Kidney (tissue), 14 donors: ENCODE measurements around the gene FAM120A. TPM values are rescaled to one million over a fixed set of nuclear protein-coding genes. Genes with fewer than 3 reads are reported as not detected.

Experiments used
- DNase-seq, 5 donors: peaks; one replicate each; pipeline ENCODE4 v3.0.0-alpha.2; 2013 to 2020
- FAIRE-seq: peaks from 2 replicates; lab custom pipeline; 2012; peaks lifted over from hg19 to GRCh38; lab: Jason Lieb, UNC
- H3K27ac ChIP-seq, 2 donors: one replicate each; pipeline ENCODE4 v1.7.0; 2013; ENCODE audit warnings: low read depth in 2 of 2, low read length in 2 of 2, inconsistent platforms in 1 of 2
- H3K27me3 ChIP-seq: one replicate; pipeline ENCODE4 v1.7.1; 2013; ENCODE audit warnings: low read length, inconsistent platforms; ENCODE audit not compliant: control insufficient read depth, insufficient read depth
- H3K36me3 ChIP-seq, 3 donors: one replicate each; pipeline versions ENCODE4 v1.7.0 to v1.7.1; 2013; ENCODE audit warnings: low read length in 3 of 3, control low read depth in 1 of 3, inconsistent platforms in 1 of 3; ENCODE audit not compliant: insufficient read depth in 3 of 3, control insufficient read depth in 2 of 3
- H3K4me1 ChIP-seq, 3 donors: one replicate each; pipeline versions ENCODE4 v1.7.0 to v1.7.1; 2013; ENCODE audit warnings: low read length in 3 of 3, inconsistent platforms in 1 of 3, low read depth in 1 of 3; ENCODE audit not compliant: control insufficient read depth in 2 of 3, insufficient read depth in 2 of 3
- H3K4me3 ChIP-seq, 3 donors: one replicate each; pipeline versions ENCODE4 v1.7.0 to v1.8.1; 2013; ENCODE audit warnings: low read length in 3 of 3, control low read depth in 1 of 3, inconsistent platforms in 1 of 3
- H3K9ac ChIP-seq, 3 donors: one replicate each; pipeline versions ENCODE4 v1.7.0 to v1.7.1; 2013; ENCODE audit warnings: low read length in 3 of 3, control low read depth in 1 of 3, inconsistent platforms in 1 of 3
- H3K9me3 ChIP-seq, 3 donors: one replicate each; pipeline versions ENCODE4 v1.7.0 to v1.7.1; 2013; ENCODE audit warnings: low read length in 3 of 3, control low read depth in 1 of 3, inconsistent platforms in 1 of 3; ENCODE audit not compliant: control insufficient read depth in 2 of 3, insufficient read depth in 1 of 3
- intact Hi-C: fragments of 100-400 bp; cut with DNase I; formaldehyde crosslinking; loops from one replicate; pipeline ENCODE4 v1.11.1; 2022
- microRNA-seq: library from miRNA; unstranded; fragments of <30 nt; microRNA quantifications from one replicate; pipeline ENCODE4 v1.2.0, GENCODE V29; 2020
- polyA plus RNA-seq: library from polyadenylated mRNA; stranded (reverse); fragments of 350-450 nt; fragmentation: Illumina TruSeq; extraction: RNeasy Lipid Tissue Mini Kit (QIAGEN cat#74804); gene quantifications from one replicate; pipeline ENCODE4 v1.2.3, GENCODE V29; 2014; ENCODE audit warnings: low read depth, low replicate concordance; ENCODE audit not compliant: insufficient read depth
- total RNA-seq: library from RNA; stranded (reverse); fragmentation: NEBNext Ultra II Directional; extraction: Animal tissue kit (Norgen Biotek cat#: 25700); gene quantifications from one replicate; pipeline ENCODE4 v1.2.1, GENCODE V29; 2021
- TF ChIP-seq, protein P1 (sequence below): IDR thresholded peaks from 3 replicates; pipeline ENCODE4 v1.5.1; 2012; ENCODE audit warnings: mild to moderate bottlenecking, moderate library complexity, borderline replicate concordance; ENCODE audit not compliant: insufficient read depth; ENCODE audit errors: extremely low read depth
- donor health status: control.
- donor health status: control.
- donor health status: control.
- donor health status: control.
- donor health status: control.
- donor health status: DM: yes; HTN: yes; CAD: no.
- donor health status: Normal renal cell carcinoma (clear cell type).

FAM120A gene
- total and polyA plus RNA-seq, 2 donors from 2014 or later = 43.7 to 127 TPM

DNA sequence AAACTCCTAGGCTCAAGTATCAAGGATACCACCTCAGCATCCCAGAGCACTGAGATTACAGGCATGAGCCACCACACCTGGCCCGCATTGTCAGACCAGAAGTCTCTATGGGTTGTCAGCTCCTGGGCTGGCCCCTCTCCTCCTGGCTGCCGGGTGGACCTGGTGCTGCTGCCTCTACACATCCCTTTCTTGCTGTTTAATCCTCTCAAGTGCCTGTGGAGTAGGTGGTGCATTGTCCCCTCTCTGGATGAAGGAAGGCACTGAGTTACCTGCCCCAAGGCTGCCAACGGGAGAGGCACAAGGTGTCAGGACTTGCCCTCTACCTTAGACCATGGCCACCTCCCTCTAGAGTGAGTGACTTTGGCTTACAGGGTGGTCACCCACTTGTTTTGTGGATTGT is 162.3 kb downstream of the FAM120A start:
- DNase-seq = no peak
- no peaks in the 10 kb centered on the region for H3K27me3 ChIP-seq
- no peak overlapping the region for H3K27ac ChIP-seq
- peaks cover 0 to 5% (median 0%) of the 10 kb centered on the region in 3 donors for H3K9me3 ChIP-seq
- intact Hi-C loops = no loop called here
- no peak overlapping the region for H3K9ac ChIP-seq
- peaks cover 0 to 2% (median 0%) of the 10 kb centered on the region in 3 donors for H3K36me3 ChIP-seq
- no peak for FAIRE-seq
- H3K4me3 ChIP-seq = no peak overlapping the region
- TF ChIP-seq, protein P1, sequence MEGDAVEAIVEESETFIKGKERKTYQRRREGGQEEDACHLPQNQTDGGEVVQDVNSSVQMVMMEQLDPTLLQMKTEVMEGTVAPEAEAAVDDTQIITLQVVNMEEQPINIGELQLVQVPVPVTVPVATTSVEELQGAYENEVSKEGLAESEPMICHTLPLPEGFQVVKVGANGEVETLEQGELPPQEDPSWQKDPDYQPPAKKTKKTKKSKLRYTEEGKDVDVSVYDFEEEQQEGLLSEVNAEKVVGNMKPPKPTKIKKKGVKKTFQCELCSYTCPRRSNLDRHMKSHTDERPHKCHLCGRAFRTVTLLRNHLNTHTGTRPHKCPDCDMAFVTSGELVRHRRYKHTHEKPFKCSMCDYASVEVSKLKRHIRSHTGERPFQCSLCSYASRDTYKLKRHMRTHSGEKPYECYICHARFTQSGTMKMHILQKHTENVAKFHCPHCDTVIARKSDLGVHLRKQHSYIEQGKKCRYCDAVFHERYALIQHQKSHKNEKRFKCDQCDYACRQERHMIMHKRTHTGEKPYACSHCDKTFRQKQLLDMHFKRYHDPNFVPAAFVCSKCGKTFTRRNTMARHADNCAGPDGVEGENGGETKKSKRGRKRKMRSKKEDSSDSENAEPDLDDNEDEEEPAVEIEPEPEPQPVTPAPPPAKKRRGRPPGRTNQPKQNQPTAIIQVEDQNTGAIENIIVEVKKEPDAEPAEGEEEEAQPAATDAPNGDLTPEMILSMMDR = no peak
- peaks cover 0 to 3% (median 0%) of the 10 kb centered on the region in 3 donors for H3K4me1 ChIP-seq

DNA sequence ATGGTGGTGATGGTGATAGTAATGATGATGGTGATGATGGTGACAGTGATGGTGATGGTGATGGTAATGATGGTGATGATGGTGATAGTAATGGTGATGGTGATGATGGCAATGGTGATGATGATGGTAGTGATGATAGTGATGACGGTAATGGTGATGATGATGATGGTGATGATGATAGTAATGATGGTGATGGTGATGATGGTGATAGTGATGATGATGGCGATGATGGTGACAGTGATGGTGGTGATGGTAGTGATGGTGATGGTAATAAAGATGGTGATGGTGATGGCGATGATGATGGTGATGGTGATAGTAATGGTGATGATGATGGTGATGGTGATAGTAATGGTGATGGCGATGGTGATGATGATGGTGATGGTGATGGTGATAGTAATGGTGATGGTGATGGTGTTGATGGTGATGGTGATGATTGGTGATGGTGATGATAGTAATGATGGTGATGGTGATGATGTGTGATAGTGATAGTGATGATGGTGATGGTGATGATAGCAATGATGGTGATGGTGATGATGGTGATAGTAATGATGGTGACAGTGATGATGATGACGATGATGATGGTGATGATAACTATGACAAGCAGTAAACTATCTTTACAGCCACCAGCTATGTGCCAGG is 163.5 kb downstream of the FAM120A start:
- DNase-seq (no peak), FAIRE-seq (no peak)
- H3K4me3 ChIP-seq = peak overlapping the region in 1 of 3 donors; percentile 17
- no peak overlapping the region for H3K9ac ChIP-seq
- no peak overlapping the region for H3K27ac ChIP-seq
- TF ChIP-seq, protein P1 = no peak
- intact Hi-C loops = no loop called here
- H3K36me3 ChIP-seq = peaks cover 0 to 2% (median 0%) of the 10 kb centered on the region in 3 donors
- peaks cover 0 to 5% (median 0%) of the 10 kb centered on the region in 3 donors for H3K9me3 ChIP-seq
- no peaks in the 10 kb centered on the region for H3K27me3 ChIP-seq
- H3K4me1 ChIP-seq = peaks cover 0 to 3% (median 0%) of the 10 kb centered on the region in 3 donors

Small RNAs within 50 kb of the gene (microRNA-seq; reads per million reads assigned to microRNA genes)
- gene MIR548AU = not detected

Other genes starting within 250 kb of the FAM120A start
- 53.2 TPM for gene FAM120AOS, start 1.9 kb downstream of the FAM120A start, total RNA-seq
- gene FAM120AOS, start 1.9 kb downstream of the FAM120A start, polyA plus RNA-seq = 38.7 TPM
- gene PHF2, start 124.9 kb downstream of the FAM120A start, total RNA-seq = 30.7 TPM
- 10.2 TPM for gene PHF2, start 124.9 kb downstream of the FAM120A start, polyA plus RNA-seq